ENCODE data around the gene NPY2R. TPM values are rescaled to one million over a fixed set of nuclear protein-coding genes. Genes with fewer than 3 reads are reported as not detected.

Gene NPY2R
- total and polyA plus RNA-seq, 3 donors from 2014 or later: 0.58 to 3.3 (median 1.0) TPM

- WGBS, 2 donors: 58 to 73% methylated on average over 1 of the region's 1 CpG
- H3K9me3 ChIP-seq: no peaks in the 10 kb centered on the region
- H3K4me3 ChIP-seq: no peak overlapping the region
- TF ChIP-seq POLR2A (IDR thresholded peaks at IDR 0.05) (no peak), CTCF (IDR thresholded peaks at IDR 0.05) (no peak)
- no peak overlapping the region for H3K27ac ChIP-seq
- no peaks in the 10 kb centered on the region for H3K27me3 ChIP-seq
- no peak for DNase-seq
- intact Hi-C loops (cut with DNase I; ENCODE audit: low total_unique reads): no loop called here
- H3K4me1 ChIP-seq: no peaks in the 10 kb centered on the region
- H3K36me3 ChIP-seq (ENCODE audit: low read depth, missing control alignments): no peaks in the 10 kb centered on the region
These were observed 43.9 kb downstream of the NPY2R start for GRCh38 chr4:155252327-155252726.

GRCh38 chr4:155263480-155263879 is 55.0 kb downstream of the NPY2R start:
- 77 to 82% methylated on average over 1 of the region's 1 CpG for WGBS, 2 donors
- no peaks in the 10 kb centered on the region for H3K9me3 ChIP-seq
- no peaks in the 10 kb centered on the region for H3K27me3 ChIP-seq
- intact Hi-C loops (cut with DNase I; ENCODE audit: low total_unique reads): no loop called here
- H3K4me3 ChIP-seq: no peak overlapping the region
- no peak overlapping the region for H3K27ac ChIP-seq
- TF ChIP-seq CTCF (IDR thresholded peaks at IDR 0.05): no peak
- TF ChIP-seq POLR2A (IDR thresholded peaks at IDR 0.05): no peak
- H3K4me1 ChIP-seq: no peaks in the 10 kb centered on the region
- H3K36me3 ChIP-seq (ENCODE audit: low read depth, missing control alignments): no peaks in the 10 kb centered on the region
- DNase-seq: no peak

- no peak for DNase-seq
- Histone ChIP-seq H3K9me3 (no peaks in the 10 kb centered on the region), H3K4me3 (no peak overlapping the region), H3K27me3 (no peaks in the 10 kb centered on the region), H3K36me3 (ENCODE audit: low read depth, missing control alignments) (no peaks in the 10 kb centered on the region), H3K27ac (no peak overlapping the region), H3K4me1 (no peaks in the 10 kb centered on the region)
- 46 to 54% methylated on average over 2 of the region's 2 CpGs for WGBS, 2 donors
- intact Hi-C loops (cut with DNase I; ENCODE audit: low total_unique reads): no loop called here
- TF ChIP-seq CTCF (IDR thresholded peaks at IDR 0.05) (no peak), POLR2A (IDR thresholded peaks at IDR 0.05) (no peak)
These were observed 56.7 kb downstream of the NPY2R start for GRCh38 chr4:155265113-155265512.

Other genes starting within 250 kb of the NPY2R start
- gene MAP9, start 168.3 kb downstream of the NPY2R start, total RNA-seq: 10 to 100 TPM; 24.7 to 32.4 TPM
- gene MAP9, start 168.3 kb downstream of the NPY2R start, polyA plus RNA-seq (ENCODE audit: insufficient read depth, low read depth, low replicate concordance): 3.0 TPM